ENCODE data around the gene MEIOB.

MEIOB gene

DNA sequence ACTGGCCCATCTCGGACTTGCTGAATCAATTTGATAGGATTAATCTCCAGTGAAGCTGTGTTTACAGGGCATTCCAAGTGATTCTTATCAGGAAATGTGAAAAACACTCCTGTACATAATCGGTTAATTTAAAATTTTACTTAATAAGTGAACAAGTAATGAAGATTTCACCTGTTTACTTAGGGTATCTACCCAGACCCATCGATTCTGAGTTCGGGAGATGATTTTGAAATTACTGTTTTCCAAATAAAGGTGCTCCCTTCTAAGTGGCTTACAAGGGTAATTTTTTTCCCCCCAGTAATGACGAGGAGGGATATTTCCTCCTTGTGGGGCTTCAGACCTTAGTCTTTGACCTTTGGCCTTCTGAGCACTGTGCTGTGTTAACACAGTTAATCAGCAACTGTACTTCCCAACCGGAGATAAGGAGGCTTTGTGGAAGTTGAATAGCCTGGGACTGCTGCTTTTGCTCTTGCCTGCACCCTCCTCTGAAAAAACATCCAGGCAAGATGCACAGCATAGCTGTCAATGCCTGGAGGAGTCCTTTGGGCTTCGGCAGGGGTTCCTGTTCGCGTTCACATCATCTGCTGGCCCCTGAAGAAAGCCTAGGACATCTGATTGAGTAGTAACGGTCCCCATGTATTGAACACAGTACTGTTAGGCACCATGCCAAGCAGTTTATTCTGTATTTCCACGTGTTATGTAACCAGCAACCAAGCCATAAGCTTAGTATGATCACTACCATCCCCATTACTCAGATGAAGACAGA lies 43.1 kb downstream of the MEIOB start:
- no peak for DNase-seq

GRCh38 chr16:1826691-1827573 lies 45.0 kb downstream of the MEIOB start, which contains the start of the genes FAHD1 and HAGH:
FAHD1 (plus strand) TSS chr16:1827206; CDS start chr16:1827239, 33 bp downstream.
HAGH (minus strand) TSS chr16:1826825; CDS start chr16:1826787, 38 bp downstream.
- peak; percentile 84 to 95 for DNase-seq

GRCh38 chr16:1825864-1826690 lies 45.9 kb downstream of the MEIOB start:
- no peak for DNase-seq

GRCh38 chr16:1825381-1825863 lies 46.5 kb downstream of the MEIOB start:
- DNase-seq: no peak

- DNase-seq: peak in 1 of 2 donors; percentile 21
These were observed 48.1 kb downstream of the MEIOB start for GRCh38 chr16:1823821-1824220.

- DNase-seq: no peak
These were observed 49.2 kb downstream of the MEIOB start for GRCh38 chr16:1822801-1823200.

DNA sequence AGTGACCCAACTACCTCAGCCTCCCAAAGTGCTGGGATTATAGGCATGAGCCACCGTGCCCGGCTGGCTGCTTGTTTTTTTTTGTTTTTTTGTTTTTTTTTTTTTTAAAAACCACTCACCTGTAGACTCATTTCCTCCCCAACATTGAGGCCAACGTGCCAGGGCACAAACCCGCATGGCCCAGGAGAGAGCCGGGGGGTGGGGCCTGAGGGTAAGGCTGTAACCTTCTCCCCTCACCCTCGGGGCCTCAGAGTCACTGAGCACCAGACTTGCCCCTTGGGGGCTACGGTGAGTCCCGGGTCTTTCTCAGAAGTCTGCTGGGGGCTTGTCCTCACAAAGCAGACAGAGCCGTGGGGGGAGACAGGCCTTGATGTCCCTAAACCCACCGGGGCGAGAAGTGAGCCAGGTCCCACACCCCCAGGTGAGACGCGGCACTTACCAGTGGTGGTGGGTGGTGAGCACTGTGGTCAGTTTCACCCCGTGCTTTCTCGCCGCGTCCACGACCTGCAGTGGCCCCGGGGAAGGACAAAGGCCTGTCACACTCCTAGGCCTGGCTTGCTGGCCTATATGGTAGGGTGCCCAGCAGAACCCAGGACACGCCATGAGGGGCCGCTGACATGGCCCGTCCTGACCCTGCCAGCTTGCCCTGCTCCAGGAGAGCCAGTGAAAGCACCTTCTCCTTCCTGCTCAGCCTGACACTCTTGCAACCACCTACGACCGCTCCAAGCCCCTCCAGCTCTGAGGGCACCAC lies 49.9 kb downstream of the MEIOB start:
- DNase-seq: no peak

DNA sequence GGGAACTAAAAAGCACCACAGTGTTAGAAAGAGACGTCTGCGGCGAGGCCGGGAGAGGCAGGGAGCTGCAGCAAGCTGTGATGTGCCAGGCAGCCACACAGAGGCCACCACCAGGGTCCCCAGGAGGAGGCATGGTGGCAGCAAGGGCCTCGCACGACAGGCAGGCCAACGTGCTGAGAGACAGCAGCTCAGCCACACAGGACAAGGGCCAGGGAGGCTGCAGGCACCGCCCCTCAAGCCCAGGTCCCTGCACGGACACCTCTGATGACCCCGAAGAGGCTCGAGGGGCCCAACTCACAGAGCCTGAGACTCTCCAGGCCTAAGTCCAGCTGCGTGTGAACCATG lies 51.0 kb downstream of the MEIOB start:
- DNase-seq: no peak

GRCh38 chr16:1820096-1820945 lies 51.6 kb downstream of the MEIOB start:
- DNase-seq: no peak

DNA sequence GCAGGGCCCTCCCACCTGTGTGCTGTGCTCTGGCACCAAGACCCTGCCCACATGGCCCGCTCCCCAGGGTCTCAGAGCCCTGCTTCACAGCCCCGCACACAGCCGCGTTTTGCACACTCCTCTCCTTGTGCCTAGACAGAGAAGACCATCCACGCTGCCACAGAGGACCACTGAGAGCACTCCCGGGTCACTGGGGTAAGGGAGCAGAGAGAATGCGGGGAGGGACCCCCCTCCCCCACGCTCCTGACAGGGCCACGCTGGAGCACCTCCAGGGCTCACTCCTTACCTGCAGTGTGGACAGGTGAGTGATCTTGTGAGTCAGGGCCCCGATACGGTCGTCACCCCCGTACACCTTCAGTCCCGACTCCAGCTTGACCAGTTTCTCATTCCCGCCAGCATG lies 52.4 kb downstream of the MEIOB start:
- DNase-seq: no peak

DNA sequence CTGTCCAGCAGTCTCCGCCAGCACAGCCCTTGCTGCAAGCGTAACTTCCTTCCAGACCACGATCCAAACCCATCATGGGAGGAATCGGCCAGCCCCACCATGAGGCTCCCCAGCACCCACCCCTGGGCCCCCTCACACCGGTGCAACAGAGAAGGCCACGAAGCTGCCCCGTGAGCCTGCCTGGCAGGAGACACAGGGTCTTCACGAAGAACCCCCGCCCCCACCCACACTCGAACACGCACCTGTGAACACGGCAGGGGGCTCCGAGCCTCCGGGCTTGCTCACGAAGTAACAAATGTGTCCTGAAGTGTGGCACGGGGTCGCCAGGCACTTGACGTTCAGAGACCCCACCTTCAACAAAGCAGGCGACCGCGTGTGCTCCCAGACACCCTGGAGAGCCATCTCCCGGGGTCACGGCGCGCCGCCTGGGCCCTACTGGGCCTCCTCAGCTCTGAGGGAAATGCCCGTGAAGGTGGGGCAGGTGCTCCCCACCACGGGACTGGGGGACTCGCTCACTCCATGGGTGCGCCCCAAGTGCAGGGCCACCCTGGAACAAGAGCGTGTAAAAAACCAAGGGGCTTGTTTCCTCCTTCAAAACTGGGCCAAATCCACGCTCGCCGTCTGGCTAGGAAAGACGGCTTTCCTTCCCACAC lies 53.0 kb downstream of the MEIOB start:
- no peak for DNase-seq

DNA sequence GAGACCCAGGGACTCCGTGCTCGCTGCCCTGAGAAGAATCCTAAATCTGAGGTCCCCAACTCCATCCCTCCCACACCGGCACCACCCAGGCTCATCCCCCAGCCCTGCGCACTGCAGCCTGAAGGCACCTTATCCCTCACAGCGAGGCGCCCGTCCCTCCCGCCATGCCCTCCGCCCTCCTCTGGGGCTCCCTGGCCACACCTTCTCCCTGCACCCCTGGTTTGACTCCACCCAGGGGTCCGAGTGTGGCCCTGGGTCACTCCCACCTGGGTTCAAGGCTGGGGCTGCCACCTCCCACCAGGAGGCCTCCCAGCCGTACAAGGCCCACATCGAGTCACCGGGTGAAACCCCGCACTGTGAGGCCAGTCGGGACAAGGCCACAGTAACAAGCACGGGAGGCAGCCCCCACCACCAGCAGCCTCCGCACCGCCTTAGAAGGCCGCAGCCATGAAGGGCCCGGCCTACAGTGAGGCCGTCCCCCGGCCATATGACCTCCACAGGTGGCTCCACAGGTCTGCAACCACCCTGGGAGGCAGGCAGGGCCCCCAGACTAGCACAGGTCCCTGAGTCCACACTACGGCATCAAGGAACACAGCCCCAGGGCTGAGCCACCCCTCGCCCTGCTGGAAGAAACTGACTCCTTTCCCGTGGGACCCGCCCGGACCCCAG lies 53.6 kb downstream of the MEIOB start:
- no peak for DNase-seq

GRCh38 chr16:1817716-1818115 lies 54.2 kb downstream of the MEIOB start:
- no peak for DNase-seq

DNA sequence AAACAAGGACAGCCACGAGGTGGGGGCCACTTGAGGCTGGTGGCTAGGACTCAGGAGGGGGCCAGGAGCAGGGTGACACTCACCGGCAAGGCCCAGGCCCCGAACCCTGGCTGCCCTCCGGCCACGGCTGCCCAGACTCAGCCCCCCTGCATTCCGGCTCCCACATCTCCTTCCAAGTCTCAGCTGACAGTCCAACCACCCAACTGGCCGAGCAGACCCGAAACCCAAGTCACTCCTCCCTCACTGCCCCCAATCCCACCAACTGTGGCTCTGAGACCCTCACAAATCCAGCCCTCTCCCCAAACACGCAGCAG lies 54.7 kb downstream of the MEIOB start:
- DNase-seq: no peak

GRCh38 chr16:1816396-1817275 lies 55.3 kb downstream of the MEIOB start:
- DNase-seq: no peak

DNA sequence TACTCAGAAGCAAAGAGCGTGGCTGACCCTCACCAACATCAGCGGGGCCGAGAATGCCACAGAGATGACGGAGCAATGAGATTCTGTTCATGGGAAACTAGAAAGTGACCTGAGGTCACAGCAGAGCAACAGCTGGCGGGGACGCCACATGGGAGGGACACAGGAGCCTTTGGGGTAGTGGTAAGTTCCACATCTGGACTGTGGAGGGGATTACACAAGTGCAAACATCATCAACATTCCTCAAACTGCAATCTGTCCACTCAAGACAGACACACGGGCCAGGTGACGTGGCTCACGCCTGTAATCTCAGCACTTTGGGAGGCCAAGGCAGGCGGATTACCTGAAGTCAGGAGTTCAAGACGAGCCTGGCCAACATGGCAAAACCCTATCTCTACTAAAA lies 56.5 kb downstream of the MEIOB start:
- DNase-seq: no peak

GRCh38 chr16:1812732-1813163 lies 59.2 kb downstream of the MEIOB start:
- DNase-seq: peak; percentile 14 to 38

DNA sequence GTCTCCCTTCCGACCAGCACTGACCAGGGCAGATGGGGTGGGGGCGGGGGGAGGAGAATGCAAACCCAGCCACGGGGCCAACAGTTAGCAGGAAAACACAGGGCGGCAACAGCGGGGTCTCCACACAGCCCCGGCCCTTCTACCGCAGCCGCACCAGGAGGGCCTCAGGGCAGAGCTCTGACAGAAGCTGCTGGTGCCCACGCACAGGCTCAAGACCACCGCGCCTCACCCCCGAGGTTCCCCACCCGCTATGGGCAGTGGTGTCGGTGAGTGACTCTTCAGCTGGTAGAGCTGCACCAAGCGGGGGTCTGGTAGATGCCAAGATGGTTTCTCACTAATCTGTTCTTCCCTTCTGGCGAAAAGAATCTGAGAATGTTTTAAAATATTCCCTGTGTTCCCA lies 61.4 kb downstream of the MEIOB start:
- DNase-seq: no peak

GRCh38 chr16:1810106-1810505 lies 61.9 kb downstream of the MEIOB start:
- DNase-seq: no peak
